COLO668 (cell line): ENCODE measurements around the gene CDC45.
"Not testable (repeated sequence)": the region's sequence is repeated elsewhere in the genome, so short reads cannot be mapped to it uniquely, and the experiment has no call there.

ENCODE experiments used
- DNase-seq: peaks from one replicate; lab custom pipeline; 2025; ENCODE audit not compliant: unreplicated experiment; lab: John Stamatoyannopoulos, UW

CDC45 gene

DNA sequence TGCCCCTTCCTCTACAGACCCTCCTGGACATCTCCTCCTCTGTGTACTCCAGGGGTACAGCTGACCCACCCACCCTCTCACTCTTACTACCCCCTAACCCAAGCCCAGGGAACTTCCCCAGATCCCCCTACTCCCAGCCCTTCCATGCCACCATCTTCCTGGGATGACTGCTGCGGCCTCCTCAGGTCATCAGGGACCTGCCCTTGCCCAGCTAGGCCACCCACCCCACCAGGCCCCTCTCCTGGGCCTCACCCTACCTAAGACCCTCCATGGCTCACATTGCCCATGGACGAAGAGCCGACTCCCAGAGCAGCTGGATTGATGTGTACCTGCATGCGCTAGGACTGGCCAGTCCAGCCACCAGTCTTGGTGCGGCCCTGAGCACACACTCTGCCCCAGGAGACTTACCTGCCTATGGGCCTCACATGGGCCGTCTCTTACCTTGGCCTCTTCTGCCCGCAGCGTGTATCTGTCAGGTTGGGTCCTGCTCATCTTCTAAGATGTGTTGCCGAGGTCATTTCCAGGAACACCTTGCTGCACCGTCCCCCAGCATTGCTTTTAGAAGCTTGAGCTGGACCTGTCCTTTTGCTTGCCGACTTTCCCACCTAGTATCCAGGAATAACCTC, 46.5 kb downstream of the CDC45 start:
- DNase-seq: no peak

DNA sequence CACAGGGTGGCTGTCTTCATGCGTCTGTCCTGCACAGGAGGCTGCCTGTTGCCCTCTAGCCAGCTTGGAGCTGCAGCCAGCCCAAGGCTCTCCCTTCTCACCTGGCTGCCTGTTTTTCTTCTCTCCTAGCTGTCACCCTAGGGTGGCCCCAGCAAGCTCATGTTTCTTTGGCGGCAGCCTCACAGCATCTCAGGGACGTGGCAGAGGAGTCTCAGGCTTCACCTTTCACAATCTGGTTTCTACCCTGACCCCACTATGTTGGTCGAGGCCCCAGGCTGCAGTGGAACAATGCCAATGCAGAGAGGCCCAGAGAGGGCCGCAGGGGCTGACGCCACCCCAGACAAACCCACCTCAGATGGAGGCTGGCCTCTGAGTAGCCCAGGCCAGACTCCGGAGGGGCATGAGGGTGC, 47.0 kb downstream of the CDC45 start:
- DNase-seq: no peak

DNA sequence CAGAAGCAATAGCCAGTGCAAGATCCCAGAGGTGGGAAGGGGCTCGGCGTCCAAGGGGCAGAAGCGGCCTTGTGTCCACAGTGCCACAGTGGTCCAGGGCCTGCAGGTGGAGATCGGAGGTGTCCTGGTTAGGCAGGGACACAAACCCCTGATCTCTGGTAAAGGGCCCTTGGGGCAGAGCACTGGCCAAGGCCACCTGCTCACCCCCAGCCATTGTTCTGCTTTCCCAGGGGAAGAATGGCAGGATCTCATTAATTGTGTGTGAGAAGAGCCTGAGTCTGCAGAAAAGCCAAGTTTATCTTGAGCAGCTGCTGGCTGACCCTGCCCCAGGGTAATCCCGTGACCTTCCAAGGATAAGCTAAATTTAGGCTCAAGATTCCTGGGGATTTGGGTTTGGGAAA, 47.6 kb downstream of the CDC45 start:
- no peak for DNase-seq

DNA sequence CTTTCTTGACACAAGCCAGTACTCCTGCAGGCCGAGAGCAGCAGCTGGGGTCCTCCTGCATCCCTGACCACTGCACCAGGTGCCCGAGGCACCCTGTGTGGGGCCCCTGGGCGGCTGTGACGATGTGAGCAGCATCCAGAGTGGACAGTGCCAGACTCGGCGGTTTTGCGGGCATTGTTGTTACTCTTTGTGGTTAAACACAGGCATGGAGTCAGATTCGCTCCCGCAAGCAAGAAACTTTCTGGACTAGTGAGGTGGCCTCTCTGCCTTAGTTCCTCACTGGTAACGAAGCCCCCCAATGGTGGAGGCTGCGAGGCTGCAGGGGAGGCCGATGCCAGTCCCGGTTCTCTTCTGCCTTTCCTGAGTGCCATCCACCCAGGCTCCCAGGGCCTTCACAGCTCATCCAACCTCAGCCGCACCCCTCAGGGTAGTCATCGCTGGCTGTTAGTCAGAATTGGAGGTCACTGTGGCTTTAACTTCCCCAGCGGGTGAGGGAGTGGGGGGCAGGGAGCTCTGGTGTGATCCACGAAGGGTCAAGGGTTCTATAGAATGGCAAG, 48.2 kb downstream of the CDC45 start:
- no peak for DNase-seq

DNA sequence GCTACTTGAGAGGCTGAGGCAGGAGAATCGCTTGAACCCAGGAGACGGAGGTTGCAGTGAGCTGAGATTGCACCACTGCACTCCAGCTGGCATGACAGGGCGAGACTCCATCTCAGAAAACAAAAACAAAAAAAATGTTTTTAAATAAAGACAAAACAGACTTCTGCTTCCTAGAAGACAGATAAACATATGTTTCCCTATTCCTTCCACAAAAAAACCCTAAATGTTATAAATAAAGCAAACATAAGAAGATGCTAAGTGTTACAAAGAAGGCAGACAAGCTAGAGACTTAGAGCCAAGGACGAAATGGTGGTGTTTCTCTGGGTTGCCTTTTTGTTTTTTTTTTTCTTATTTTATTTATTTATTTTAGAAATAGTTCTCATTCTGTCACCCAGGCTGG, 50.1 kb downstream of the CDC45 start:
- no peak for DNase-seq

DNA sequence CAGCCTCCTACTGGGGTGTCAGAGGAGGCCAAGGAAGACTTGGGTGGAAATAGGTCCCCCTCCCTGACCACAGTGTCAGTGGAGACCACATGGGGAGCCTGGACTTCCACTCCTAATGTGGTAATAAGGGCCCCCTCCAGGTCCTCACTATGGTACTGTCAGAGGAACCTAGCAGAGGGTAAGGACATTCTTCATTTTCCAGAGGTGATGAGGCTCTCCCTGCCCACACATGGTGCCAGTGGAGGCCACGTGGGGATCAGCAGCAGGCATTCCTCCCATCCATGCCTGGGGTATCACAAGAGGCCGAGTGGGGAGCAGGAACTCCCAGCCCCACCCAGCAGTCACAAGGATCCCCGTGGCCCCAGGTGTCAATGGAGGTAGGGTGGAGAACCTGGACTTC, 51.0 kb downstream of the CDC45 start:
- DNase-seq: no peak

DNA sequence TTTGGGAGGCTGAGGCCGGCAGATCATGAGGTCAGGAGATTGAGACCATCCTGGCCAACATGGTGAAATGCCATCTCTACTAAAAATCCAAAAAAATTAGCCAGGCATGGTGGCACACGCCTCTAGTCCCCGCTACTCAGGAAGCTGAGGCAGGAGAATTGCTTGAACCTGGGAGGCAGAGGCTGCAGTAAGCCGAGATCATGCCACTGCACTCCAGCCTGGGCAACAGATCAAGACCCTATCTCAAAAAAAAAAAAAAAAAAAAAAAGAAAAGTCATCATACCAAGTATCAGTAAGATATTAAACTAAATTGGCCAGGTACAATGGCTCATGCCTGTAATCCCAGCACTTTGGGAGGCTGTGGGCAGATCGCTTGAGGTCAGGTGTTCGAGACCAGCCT, 51.6 kb downstream of the CDC45 start:
- not testable (repeated sequence) for DNase-seq

DNA sequence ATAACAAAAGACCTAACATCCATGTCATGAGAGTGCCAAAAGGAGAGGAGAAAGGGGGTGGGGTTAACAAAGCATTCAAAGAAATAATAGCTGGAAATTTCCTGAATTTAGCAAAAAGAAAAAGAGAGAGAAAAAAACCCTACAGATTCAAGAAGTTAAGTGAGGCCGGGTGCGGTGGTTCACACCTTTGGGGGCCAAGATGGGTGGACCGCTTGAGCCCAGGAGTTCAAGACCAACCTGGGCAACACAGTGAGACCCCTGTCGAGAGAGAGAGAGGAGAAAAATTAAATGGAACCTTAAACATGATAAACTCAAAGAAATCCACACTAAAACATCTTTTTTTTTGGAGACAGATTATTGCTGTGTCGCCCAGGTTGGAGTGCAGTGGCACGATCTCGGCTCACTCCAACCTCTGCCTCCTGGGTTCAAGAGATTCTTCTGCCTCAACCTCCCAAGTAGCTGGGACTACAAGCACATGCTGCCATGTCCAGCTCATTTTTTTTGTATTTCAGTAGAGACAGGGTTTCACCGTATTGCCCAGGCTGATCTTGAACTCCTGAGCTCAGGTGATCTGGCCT, 53.4 kb downstream of the CDC45 start:
- DNase-seq: no peak

DNA sequence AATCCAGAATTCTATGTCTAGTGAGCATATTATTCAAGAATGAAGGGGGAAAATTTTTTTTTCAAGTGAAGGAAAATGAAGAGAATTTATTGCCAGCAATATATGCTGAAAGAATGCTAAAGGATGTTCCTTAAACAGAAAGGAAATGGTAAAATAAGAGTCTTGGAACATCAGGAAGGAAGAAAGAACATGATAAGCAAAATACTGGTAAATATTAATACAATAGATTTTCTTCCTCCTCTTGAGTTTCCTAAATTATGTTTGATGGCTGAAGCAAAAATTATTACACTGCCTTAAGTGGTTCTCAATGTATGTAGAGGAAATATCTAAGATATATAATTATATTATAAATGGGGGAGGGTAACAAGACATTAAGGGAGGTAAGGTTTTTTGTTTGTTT, 54.1 kb downstream of the CDC45 start:
- DNase-seq: no peak

DNA sequence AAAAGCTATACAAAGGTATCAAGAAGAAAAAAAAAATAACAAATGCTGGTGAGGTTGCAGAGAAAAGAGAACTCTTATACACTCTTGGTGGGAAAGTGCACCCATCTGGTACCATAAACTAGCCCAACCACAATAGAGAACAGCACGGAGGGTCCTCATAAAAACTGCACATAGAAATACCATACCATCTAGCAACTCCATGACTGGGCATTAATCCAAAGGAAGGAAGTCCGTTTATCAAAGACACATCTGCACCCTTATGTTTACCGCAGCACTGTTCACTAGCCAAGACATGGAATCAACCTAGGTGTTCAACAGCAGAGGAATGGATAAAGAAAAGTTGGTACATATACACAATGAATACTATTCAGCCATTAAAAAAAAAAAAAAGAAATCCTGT, 55.3 kb downstream of the CDC45 start:
- no peak for DNase-seq

DNA sequence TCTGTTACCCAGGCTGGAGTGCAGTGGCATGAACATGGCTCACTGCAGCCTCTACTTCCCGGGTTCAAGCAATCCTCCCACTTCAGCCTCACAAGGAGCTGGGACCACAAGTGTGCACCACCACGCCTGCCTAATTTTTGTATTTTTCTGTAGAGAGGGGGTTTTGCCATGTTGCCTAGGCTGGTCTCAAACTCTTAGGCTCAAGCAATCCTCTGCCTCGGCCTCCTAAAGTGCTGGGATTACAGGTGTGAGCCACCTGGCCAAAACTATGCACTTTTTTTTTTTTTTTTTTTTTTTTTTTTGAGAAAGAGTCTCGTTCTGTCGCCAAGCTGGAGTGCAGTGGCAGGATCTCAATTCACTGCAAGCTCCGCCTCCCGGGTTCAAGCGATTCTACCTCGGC, 56.8 kb downstream of the CDC45 start:
- DNase-seq: no peak

DNA sequence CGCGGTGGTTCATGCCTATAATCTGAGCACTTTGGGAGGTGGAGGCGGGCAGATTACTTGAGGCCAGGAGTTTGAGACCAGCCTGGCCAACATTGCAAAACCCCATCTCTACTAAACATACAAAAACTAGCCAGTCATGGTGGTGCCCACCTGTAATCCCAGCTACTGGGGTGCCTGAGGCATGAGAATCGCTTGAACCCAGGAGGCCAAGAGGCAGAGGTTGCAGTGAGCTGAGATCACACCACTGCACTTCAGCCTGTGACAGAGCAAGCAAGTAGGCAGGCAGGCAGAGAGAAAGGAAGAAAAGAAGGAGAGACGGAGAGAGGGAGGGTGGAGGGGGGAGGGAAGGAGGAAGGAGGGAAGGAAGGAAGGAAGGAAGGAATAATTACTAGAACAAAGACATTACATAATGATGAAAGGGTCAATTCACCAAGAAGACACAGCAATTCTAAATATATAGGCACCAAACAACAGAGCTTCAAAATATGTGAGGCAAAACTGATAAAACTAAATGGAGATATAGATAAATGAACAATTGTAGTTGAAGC, 58.3 kb downstream of the CDC45 start:
- no peak for DNase-seq

DNA sequence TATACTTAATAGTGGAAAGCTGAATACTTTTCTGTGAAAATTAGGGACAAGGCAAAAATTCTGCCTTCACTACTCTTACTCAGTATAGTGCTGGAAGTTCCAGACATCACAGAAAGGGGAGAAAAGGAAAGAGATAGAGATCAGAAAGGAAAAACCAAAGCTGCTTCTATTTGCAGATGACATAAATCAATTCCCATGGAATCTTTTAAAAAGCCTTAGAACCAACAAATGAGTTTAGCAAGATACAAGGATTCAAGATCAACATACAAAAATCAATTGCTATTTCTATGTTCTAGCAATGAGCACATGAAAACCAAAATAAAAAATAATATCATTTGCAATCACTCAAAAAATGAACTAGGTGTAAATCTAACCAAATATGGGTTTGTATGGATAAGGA, 60.7 kb downstream of the CDC45 start:
- no peak for DNase-seq

DNA sequence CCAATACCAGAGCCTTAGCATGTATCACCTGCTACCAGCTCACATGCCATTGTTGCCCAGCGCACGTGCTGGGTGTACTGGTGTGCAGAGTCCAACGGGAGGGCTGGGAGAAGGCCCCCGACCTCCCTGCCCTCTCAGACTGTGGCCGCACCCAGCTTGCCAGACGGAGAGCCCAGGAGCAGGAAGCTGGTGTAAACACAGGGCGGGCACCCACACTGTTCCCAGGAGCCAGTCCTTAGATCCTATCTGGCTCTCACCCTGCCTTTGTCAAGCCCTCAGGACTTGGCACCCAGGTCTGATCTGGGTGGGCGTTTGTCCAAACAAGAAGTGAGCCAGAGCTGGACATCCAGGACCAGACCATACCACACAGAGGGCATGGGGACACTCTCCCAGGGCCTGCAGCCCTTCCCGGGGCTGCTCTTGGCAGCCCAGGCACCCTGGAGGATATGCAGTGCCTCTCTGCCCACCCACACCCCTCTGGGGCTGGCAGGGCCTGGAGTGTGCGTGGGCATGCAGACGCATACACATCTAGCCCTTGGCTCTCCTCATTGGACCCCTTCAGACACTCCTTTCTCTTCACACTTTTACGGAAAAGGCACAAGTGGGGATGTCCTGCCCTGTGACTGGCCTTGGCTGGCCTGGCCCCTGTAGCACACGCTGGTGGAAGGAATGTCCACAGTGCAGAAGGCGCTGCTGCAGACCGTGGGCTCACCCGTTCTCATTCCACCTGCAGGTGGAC, 64.4 kb downstream of the CDC45 start:
- DNase-seq: no peak

DNA sequence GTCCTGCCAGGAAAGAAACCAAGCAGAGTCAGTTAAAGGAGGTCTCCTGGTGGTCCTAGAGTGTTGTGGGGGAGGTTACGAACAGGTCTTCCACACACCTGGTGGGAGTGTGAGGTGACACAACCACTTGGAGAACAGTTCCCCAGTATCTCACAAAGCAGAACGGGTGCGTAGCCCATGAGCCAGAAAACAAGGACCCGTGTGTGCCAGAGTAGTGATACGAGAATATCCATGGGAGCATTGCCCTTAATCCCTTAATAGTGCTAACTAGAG, 66.2 kb downstream of the CDC45 start:
- no peak for DNase-seq

DNA sequence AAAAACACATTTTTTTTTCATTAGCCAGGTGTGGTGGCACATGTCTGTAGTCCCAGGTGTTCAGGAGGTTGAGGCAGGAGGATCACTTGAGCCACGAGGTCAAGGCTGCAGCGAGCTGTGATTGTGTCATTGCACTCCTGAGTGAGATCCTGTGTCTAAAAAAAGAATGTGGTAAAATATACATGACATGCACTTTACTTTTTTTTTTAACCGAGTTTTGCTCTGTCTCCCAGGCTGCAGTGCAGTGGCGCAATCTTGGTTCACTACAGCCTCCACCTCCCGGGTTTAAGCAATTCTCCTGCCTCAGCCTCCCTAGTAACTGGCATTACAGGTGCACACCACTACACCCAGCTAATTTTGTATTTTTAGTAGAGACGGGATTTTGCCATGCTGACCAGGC, 67.0 kb downstream of the CDC45 start:
- no peak for DNase-seq

DNA sequence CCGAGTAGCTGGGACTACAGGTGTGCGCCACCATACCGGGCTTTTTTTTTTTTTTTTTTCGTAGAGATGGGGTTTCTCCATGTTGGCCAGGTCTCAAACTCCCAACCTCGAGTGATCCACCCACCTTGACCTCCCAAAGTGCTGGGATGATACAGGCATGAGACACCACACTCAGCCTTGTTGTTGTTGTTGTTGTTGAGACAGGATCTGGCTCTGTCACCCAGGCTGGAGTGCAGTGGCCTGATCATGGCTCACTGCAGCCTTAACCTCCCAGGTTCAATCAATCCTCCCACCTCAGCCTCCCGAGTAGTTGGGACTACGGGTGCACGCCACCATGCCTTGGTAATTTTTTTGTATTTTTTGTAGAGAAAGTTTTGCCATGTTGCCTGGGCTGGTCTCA, 67.9 kb downstream of the CDC45 start:
- DNase-seq: no peak

DNA sequence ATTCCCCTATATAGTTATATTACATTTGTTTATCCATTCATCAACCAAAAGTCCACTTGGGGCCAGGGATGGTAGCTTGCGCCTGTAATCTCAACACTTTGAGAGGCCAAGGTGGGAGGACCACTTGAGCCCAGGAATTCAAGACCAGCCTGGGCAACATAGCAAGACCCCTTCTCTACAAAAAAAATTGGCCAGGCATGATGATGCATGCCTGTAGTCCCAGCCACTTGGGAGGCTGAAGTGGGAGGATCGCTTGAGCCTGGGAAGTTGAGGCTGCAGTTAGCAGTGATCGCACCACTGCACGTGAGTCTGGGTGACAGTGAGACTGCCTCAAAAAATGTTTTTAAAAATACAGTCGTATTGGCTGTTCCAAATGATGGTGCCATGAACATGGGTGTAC, 68.7 kb downstream of the CDC45 start:
- DNase-seq: not testable (repeated sequence)

DNA sequence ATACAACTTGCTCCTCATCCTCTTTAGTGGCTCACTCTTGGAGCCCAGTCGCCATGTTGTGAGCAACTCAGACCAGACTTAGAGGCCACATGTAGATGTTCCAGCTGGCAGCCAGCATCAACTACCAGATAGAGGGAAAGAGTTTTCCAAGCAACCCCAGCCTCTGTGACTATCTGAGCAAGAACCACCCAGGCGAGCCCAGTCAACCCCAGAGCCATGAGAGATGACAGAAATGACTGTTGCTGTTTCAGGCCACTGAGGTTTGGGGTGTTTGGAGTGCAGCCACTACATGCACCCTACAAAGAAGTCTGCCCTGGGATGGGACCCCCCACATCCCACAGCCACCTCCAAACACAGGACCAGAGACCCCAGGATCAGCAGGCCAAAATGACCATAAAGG, 69.2 kb downstream of the CDC45 start:
- DNase-seq: no peak

DNA sequence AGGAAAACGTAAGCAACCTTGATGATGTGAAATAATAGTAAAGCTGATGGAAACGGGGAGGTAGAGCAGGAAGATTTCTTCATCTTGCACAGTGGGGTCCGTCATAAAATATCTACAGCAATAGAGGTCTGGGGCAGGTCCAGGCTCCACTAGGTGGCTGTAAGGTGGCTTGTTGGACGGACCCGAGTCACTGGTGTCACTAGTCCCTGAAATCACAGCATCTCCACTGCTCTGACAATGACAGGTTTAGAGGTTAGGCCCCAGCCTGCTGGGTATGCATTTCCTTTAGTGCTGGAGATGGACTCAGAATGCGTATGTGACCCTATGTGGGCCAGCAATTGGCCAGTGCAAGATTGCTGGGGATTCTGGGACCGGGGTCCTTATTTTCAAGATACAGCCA, 69.7 kb downstream of the CDC45 start:
- no peak for DNase-seq

DNA sequence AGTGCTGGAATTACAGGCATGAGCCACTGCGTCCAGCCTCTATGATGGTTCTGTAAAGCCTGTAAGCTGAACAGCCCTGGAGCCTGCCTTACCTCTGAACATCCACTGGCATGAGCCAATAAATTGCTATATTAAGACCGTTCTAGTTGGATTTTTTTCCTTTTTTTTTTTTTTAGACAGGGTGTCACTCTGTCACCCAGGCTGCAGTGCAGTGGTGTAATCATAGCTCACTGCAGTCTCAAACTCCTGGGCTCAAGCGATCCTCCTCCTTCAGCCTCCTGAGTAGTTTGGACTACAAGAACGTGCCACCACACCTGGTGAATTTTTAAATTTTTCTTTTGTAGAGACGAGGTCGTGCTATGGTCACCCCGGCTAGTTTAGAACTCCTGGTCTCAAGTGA, 70.7 kb downstream of the CDC45 start:
- DNase-seq: no peak

DNA sequence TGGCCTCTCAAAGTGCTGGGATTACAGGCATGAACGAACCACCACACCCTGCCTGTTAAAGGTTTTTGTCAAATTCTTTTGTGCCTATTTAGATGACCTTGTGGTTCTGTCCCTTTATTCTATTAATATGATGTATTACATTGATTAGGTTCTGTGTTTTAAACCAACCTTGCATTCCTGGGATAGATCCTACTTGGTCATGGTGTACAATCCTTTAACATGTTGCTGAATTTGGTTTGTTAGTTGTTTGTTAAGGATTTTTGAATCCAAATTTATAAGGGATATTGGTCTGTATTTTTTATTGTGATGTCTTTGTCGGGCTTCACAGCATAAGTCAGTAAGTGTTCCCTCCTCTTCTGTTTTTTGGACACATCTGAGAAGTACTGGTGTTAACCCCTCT, 73.5 kb downstream of the CDC45 start:
- no peak for DNase-seq
